ENCODE results near the gene SNX24.

GRCh38 chr5:123007182-123007581 lies 161.8 kb downstream of the SNX24 start:
- TF ChIP-seq CTCF (IDR thresholded peaks at IDR 0.05) (no peak), EZH2phosphoT487 (IDR thresholded peaks at IDR 0.05) (no peak), EZH2 (IDR thresholded peaks at IDR 0.05) (no peak)

All from neural progenitor cell (in vitro differentiated cells).